ENCODE measurements around the gene LACTBL1.
"Not testable (repeated sequence)": the region's sequence is repeated elsewhere in the genome, so short reads cannot be mapped to it uniquely, and the experiment has no call there.

LACTBL1 gene

DNA sequence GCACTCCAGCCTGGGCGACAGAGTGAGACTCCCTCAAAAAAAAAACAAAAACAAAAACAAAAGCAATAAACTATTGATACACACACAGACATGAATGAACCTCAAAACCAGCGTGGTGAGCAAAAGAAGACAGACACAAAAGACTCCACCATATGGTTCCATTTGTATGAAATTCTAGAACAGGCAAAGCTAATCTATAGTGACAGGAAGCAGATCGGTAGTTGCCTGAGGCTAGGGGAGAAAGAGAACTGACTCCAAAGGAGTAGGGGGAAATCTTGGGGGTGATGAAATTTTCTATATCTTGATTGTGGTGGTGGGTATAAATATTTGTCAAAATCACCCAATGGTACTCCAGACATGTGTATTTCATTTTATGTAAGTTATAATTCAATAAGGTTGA is 20.9 kb downstream of the LACTBL1 start:
- H3K9me3 Mint-ChIP-seq: no peaks in the 10 kb centered on the region
- no peak overlapping the region for H3K4me3 Mint-ChIP-seq
- H3K27ac Mint-ChIP-seq: no peak overlapping the region
- TF ChIP-seq CTCF (IDR thresholded peaks at IDR 0.05; ENCODE audit: unreplicated experiment in 3 of 3): no peak
- peaks cover 8% of the 10 kb centered on the region for H3K27me3 Mint-ChIP-seq (ENCODE audit: low read depth)
- H3K4me1 Mint-ChIP-seq: no peaks in the 10 kb centered on the region
- no peaks in the 10 kb centered on the region for H3K36me3 Mint-ChIP-seq (ENCODE audit: low read depth)

GRCh38 chr1:22949822-22950331 is 22.8 kb downstream of the LACTBL1 start:
- Mint-ChIP-seq H3K27ac (no peak overlapping the region), H3K27me3 (ENCODE audit: low read depth) (peaks cover 8% of the 10 kb centered on the region), H3K4me3 (no peak overlapping the region), H3K9me3 (no peaks in the 10 kb centered on the region), H3K4me1 (no peaks in the 10 kb centered on the region), H3K36me3 (ENCODE audit: low read depth) (no peaks in the 10 kb centered on the region)
- TF ChIP-seq CTCF (IDR thresholded peaks at IDR 0.05; ENCODE audit: unreplicated experiment in 3 of 3): no peak

DNA sequence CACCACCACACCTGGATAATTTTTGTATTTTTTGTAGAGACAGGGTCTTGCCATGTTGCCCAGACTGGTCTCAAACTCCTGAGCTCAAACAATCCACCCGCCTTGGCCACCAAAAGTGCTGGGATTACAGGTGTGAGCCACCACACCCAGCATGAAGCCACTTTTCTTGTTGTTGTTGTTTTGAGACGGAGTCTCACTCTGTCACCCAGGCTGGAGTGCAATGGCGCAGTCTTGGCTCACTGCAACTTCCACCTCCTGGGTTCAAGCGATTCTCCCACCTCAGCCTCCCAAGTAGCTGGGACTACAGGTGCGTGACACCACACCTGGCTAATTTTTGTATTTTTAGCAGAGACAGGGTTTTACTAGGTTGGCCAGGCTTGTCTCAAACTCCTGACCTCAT is 27.5 kb downstream of the LACTBL1 start:
- H3K9me3 Mint-ChIP-seq: peaks cover 12% of the 10 kb centered on the region
- not testable (repeated sequence) for H3K4me3 Mint-ChIP-seq, H3K4me1 Mint-ChIP-seq

GRCh38 chr1:22944346-22945055 is 28.2 kb downstream of the LACTBL1 start:
- peaks cover 15% of the 10 kb centered on the region for H3K9me3 Mint-ChIP-seq
- H3K27me3 Mint-ChIP-seq (ENCODE audit: low read depth): peaks cover 8% of the 10 kb centered on the region
- H3K27ac Mint-ChIP-seq: peak overlapping the region; percentile 78 to 97 (median 86)
- no peak for TF ChIP-seq CTCF (IDR thresholded peaks at IDR 0.05; ENCODE audit: unreplicated experiment in 3 of 3)
- no peaks in the 10 kb centered on the region for H3K36me3 Mint-ChIP-seq (ENCODE audit: low read depth)
- no peaks in the 10 kb centered on the region for H3K4me1 Mint-ChIP-seq
- no peak overlapping the region for H3K4me3 Mint-ChIP-seq

More for the DNA sequence above, 27.5 kb downstream of the LACTBL1 start:
- peak overlapping the region; percentile 78 to 97 (median 86) for H3K27ac Mint-ChIP-seq
- H3K36me3 Mint-ChIP-seq (ENCODE audit: low read depth); H3K27me3 Mint-ChIP-seq (ENCODE audit: low read depth): not testable (repeated sequence)

DNA sequence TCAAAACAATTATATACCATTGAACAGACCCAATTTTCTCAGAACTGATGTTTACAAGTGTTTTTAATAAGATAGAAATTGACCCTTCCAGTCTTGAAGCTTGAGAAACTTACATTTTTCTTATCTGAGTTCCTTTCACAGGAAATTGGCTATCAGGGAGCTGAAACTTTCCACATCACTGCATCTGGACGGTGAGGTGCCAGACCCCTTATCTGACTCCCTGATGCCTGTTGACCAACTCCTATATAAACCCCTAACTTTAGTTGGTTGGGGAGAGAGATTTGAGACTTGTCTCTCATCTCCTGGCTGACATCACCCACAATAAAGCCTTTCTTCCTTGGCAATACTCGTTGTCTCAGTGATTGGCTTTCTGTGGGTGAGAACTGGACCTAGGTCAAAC is 31.4 kb downstream of the LACTBL1 start:
- Mint-ChIP-seq H3K9me3 (peaks cover 16% of the 10 kb centered on the region), H3K36me3 (ENCODE audit: low read depth) (no peaks in the 10 kb centered on the region)
- no peak for TF ChIP-seq CTCF (IDR thresholded peaks at IDR 0.05; ENCODE audit: unreplicated experiment in 3 of 3)

DNA sequence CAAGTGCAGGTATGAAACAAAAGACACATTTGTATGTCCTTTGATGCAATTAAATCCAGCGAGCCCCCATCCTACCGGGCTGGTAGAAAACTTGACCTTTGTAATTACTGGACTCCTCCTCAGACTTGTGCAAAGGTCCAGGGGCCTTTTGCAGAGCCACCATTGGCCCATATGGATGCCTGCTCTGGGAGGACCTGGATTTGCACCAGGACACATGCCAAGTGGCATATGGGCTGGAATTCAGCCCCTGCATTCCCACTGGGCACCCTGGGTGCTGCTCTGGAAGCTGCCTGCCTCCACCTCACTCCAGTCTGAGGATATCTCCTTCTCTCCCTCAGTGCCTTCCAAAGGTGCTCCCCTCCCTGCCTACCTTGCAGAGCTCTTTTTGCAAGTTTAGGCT is 36.0 kb downstream of the LACTBL1 start:
- Mint-ChIP-seq H3K4me3 (no peak overlapping the region), H3K9me3 (peaks cover 22% of the 10 kb centered on the region), H3K27me3 (ENCODE audit: low read depth) (peaks cover 3% of the 10 kb centered on the region), H3K27ac (no peak overlapping the region), H3K4me1 (peaks cover 7% of the 10 kb centered on the region), H3K36me3 (ENCODE audit: low read depth) (no peaks in the 10 kb centered on the region)
- TF ChIP-seq CTCF (IDR thresholded peaks at IDR 0.05; ENCODE audit: unreplicated experiment in 3 of 3): no peak

More for the DNA sequence above, 31.4 kb downstream of the LACTBL1 start:
- H3K27ac Mint-ChIP-seq: no peak overlapping the region
- no peaks in the 10 kb centered on the region for H3K4me1 Mint-ChIP-seq
- H3K4me3 Mint-ChIP-seq: no peak overlapping the region
- H3K27me3 Mint-ChIP-seq (ENCODE audit: low read depth): peaks cover 2% of the 10 kb centered on the region

All from nephron (organoid).